ENCODE data around the gene SYT17.

SYT17 gene

DNA sequence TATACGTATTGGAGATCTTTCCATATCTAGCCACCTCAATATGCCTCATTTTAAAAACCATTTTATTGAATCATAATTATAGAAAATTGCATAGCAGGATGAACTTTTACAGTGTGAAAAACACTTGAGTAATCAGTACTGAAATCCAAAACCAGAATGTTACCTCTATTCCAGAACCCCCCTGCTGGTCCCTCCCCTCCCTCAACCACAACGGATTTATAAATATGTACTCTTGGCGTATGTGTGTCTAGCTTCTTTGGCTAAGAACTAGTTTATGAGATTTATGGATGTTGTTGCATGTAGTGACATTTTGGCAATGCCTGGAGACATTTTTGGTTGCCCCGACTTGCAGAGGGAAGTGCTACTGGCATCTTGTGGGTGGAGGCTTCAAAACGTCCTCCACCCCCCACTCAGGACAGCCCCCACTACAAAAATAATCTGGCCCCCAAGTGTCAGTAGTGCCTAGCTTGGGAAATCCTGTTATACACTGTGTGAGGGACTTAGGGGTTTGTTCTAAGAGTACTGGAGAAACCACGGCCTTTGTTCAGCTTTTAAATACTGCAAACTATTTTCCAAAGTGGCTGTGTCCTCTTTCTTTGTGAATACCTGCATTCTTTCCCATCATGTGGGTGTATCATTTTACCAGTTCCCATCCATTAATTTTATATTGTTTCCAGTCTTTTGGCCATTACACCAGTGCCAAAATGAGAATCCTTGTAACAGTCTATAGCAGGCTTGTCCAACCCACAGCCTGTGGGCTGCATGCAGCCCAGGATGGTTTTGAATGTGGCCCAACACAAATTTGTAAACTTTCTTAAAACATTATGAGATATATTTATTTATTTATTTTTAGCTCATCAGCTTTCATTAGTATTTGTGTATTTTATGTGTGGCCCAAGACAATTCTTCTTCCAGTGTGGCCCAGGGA, 30.6 kb upstream of the SYT17 start:
- DNase-seq (ENCODE audit: extremely low read depth in 1 of 2, low read depth in 1 of 2) = no peak

DNA sequence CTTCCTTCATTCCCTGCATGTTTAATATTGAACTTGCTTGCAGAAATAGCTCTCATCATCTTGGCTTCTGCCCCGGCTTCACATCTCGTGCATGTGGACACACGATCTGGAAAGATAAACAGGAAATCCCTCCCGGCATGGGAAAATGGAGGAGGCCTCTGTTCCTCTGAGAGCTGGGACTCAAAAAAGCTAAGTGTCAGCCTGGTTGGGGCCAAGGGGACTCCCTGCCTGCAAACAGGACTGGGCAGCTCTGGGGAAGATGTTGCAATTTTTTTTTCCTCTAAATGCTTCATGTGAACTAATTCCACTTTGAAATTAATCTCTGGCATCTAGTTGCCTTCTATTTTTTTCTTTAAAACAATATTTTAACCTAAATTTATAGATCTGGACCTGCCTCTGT, 29.4 kb upstream of the SYT17 start:
- no peak for DNase-seq (ENCODE audit: extremely low read depth in 1 of 2, low read depth in 1 of 2)

DNA sequence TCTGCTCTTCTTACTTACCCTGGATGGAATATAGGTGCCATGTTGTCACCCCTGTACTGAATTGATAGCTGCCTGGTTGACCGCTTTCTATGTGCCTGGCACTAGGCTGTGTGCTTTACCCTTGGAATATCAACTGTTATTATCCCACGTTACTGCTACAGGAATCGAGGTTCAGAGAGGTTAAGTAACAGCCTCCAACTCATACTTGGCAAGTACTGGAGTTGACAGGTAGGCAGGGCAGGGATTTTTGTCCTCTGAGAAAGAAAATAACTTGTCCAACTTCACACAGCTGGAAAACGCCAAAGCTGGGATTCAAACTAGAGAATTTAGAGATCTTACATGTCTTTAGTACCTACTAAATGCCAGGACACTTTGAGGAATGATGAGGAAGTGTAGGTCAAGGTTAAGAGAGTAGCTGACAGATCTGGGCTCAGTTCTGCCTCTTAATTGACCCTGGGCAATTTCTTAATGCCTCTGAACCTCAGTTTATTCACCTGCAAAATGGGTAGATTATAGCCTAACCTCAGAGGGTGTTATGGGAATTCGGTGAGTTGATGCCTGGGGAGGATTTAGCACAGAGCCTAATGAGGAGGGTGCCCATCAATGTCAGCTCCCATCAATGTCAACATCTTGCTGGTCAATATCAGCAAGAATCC, 28.5 kb upstream of the SYT17 start:
- no peak for DNase-seq (ENCODE audit: extremely low read depth in 1 of 2, low read depth in 1 of 2)

DNA sequence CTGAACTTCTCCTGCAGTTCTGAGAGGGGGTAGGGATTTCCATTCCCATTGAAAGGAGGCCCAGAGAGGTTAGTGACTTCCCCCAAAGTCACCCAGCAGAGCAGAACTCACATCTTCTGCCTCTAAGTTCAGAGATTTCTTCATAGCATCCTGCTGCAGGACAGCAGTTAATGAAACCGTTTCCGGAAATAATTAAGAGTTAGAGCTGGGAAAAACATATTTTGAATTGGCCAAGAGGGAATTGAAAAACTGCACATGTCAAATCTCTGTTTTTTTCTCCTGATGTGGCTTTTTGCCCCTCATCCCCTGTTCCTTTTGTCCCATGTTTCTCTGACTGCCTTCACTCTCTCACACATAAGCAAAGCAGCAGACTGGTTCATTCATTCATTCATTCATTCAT, 27.6 kb upstream of the SYT17 start:
- DNase-seq (ENCODE audit: extremely low read depth in 1 of 2, low read depth in 1 of 2) = no peak

DNA sequence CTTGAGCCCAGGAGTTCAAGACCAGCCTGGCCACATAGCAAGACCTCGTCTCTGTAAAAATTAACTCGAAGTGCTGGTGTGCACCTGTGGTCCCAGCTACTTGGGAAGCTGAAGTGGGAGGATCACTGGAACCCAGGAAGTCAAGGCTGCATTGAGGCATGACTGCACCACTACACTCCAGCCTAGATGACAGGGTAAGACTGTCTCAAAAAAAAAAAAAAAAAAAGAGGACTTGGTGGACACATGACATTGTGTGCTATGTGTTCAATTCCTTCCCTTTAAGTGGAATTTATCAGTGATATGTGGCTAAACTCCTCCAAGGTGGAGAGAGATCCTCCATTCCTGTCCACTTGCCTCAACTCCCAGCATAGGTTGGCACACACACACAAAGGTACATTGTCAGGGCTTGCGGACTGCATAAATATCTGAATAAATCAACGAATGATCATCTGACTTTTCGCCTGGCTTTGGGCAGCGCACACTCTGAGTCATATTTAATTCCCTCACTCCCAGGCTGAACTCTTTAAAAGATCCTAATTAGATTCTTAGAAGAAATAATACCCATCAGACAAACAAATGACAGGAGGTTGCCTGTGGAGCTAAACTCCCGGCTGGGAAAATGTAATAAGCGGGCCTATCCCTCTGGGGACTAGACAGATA, 25.0 kb upstream of the SYT17 start:
- no peak for DNase-seq (ENCODE audit: extremely low read depth in 1 of 2, low read depth in 1 of 2)

DNA sequence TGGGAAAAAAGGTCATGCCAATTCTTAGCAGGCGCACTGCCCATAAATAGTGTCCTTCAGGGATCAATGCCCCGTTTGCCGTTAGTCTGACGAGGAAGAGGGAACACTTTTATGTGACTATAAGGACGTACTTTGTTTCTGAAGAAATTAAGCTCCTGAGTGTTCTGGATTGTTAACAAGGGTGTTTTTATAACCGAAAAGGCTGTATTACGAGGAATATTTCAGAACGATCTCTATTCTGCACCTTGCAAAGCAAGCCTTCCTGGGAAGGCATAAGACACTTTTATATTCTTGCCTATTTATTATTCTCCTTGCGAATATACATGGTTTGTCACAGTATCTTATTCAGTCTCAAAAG, 24.5 kb upstream of the SYT17 start:
- DNase-seq (ENCODE audit: extremely low read depth in 1 of 2, low read depth in 1 of 2) = no peak

DNA sequence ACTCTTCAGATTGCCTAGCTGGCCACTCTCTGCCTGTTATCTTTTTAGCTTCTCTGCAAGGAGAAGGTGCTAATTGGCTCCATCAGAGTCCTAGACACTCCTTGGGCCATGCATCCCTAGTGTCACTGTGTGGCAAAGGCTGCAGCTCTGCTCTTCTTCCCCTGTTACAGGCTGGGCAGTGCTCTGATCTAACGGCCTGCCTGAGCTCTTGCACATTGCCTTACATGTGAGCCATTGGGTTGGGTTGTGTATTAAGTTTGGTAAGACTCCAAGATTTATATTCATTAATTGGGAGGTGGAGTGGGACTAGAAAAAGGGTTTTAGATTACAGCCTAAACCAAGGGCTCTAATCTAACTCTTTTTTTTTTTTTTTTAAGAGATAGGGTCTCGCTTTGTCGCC, 23.0 kb upstream of the SYT17 start:
- DNase-seq (ENCODE audit: extremely low read depth in 1 of 2, low read depth in 1 of 2) = no peak

DNA sequence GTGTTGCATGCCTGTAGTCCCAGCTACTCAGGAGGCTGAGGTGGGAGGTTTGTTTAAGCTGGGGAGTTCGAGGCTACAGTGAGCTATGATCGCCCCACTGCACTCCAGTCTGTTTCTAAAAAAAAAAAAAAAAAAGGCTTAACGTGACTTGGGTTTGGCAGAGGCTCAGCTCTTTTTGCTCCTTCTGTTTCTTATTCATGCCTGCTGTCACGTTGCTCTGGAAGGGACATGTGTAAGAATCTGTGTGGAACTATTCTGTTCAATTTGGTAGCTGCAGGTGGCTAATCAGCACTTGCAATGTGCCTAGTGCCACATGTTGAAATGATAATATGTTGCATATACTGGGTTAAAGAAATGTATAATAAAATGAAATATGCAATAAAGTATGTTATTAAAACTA, 20.9 kb upstream of the SYT17 start:
- no peak for DNase-seq (ENCODE audit: extremely low read depth in 1 of 2, low read depth in 1 of 2)

DNA sequence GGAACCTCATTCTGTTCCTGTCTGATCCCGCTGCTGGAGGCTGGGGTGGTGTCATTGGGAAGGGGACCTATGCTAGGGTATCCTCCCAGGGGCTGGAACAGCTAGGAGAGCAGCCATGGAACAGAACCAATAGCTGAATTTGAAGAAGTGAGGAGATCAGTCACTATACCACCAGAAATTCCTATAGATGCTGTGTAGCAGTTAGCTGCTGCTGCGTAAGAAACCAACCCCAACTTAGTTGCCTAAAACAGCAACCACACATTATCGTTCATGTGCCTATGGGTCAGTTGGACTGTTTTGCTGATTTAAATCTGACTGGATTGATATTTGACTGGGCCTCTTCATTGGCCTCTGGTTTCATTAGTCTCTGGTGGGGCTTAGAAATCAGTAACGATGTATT, 20.4 kb upstream of the SYT17 start:
- DNase-seq (ENCODE audit: extremely low read depth in 1 of 2, low read depth in 1 of 2) = no peak

DNA sequence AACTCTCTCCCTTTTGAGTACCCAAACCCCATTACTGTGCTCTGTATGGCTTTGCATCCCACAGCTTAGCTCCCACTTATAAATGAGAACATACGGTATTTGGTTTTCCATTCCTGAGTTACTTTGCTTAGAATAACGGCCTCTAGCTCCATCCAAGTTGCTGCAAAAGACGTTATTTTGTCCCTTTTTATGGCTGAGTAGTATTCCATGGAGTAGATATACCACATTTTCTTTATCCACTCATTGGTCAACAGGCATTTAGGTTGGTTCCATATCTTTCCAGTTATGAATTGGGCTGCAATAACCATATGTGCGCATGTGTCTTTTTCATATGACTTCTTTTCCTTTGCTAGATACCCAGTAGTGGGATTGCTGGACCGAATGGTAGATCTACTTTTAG, 19.9 kb upstream of the SYT17 start:
- DNase-seq (ENCODE audit: extremely low read depth in 1 of 2, low read depth in 1 of 2) = no peak

DNA sequence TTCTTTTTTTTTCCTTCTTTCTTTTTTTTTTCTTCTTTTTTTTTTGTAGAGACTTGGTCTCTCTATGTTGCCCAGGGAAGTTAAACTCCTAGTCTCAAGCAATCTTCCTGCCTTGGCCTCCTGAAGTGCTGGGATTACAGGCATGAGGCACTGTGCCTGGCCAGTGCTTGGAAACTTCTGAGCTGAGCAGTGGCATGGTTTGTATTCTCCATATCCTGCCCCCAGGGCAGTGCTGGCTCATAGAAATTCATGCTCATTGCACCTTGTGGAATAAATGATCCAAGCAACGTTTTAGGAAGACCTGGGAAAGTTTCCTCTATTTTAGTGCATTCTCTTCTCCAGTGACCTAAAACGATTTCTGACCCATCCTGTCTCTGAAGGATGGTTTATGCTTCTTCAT, 16.7 kb upstream of the SYT17 start:
- DNase-seq (ENCODE audit: extremely low read depth in 1 of 2, low read depth in 1 of 2) = no peak

DNA sequence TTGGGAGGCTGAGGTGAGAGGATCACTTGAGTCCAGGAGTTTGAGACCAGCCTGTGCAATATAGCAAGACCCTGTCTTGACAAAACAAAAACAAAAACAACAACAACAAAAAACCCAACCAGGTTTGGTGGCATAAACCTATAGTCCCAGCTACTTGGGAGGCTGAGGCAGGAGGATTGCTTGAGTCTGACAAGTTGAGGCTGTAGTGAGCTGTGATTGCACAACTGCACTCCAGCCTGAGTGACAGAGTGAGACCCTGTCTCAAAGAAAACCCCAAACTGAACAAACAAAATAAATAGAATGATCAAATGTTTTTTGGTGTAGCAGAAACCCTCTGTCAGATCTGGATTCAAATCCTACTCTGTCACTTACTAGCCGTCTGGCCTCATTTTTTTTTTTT, 16.0 kb upstream of the SYT17 start:
- DNase-seq (ENCODE audit: extremely low read depth in 1 of 2, low read depth in 1 of 2) = no peak

DNA sequence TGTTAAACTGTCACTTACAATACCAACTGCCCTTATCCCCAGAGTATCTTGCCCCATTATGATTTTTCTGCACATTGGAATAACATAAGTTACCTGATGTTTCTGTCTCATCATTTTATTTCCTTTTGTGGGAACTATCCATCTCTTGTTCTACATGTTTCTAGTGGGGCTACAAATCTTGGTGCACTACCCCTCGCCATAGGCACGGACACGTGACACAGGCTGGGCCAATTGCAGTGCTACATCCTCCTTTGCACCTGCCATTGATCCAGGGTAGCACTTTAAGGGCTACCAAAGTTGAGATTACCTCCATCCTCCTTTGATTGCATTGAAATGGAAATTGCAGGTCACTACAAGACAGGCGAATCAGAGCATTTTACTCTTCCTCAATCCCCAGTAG, 14.2 kb upstream of the SYT17 start:
- DNase-seq (ENCODE audit: extremely low read depth in 1 of 2, low read depth in 1 of 2) = no peak

DNA sequence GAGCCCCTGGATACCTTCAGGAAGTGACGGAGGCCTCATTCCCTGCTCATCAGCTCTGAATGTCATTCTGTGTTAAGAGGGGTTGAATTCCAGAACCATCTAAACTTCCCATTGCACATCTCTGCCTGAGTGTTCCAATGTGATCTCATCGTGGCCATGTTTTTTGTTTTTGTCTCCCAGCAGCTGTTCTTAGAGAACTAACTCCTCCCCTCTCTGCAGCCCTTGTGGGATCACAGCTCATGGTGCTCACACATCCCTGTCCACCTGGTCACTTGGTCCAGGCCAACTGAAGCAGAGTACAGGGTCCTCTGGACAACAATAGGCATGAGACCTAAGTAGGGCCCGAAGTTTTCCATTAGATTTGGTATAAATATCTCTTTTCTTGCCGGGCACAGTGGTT, 6.0 kb upstream of the SYT17 start:
- DNase-seq (ENCODE audit: extremely low read depth in 1 of 2, low read depth in 1 of 2) = no peak

DNA sequence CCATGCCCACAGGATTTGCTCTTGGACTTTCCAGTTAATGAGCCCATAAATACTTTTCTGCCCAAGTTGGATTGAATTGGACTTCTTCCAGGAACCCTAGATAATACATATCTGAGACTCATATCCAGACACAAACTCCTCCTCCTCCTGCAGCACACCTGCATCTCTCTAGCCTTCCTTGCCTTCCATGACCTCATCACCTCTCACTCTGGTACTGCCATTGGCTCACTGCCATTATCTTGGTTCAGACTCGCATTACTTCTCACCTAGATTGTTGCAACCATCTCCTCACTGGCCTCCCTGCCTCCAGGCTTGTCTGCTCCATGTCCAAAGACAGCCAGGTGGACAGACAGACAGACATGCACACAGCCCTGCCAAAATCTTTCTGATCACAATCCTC, 4.8 kb upstream of the SYT17 start:
- no peak for DNase-seq (ENCODE audit: extremely low read depth in 1 of 2, low read depth in 1 of 2)

DNA sequence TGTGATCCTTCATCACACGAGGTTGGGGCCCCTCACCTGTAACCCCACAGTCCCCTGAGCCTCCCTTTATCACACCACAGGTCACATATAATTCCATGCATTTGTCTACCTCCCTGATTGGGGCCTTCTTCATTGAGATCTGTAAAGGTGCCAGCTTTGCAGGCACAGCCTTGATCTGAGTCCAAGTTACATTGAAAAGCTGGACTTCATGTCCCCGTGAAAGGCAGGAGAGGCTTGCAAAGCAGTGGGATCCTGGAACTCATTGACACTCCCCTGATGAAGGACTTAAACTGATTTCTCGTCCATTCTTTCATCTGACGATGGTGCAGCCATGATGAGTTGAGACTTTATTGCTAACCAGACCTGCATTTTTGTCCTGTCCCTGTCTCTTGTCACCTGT, 3.8 kb upstream of the SYT17 start:
- DNase-seq (ENCODE audit: extremely low read depth in 1 of 2, low read depth in 1 of 2) = no peak

DNA sequence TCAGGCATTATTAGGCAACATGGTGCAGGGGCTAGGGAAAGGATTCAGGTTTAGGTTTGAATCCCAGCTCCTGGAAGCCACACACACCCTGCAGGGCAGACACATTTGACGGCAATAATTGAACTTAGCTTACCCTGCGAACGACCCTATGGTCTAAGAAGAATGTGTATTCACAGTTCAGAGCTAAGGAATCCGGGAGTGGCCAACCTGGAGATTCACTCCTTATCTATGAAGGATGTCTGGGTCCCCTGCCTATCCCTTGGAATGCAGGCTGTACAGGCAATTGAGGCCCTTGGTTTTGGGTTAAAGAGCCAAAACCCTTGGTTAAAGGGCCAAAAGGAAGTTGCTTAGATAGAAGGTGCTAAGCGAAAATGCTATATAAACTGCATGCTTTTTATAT, 2.9 kb upstream of the SYT17 start:
- DNase-seq (ENCODE audit: extremely low read depth in 1 of 2, low read depth in 1 of 2) = no peak

DNA sequence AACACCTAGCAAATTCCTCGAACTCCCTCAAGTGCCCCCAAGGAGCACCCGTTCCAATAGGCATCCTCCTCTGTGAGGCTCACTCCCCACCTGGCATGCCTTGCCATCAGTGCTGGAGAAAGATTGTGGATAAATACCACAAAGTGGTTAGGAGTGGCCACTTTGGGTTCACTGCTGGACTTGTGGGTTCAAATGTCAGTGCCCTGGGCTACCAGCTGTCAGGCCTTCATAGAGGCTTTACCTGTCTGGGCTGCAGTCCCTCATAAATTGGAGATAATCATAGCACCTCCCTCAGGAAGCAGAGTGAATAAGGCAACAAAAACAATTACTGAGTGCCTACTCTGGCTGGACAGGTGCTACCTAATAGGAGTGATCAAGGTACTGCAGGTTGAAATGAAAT, 1.5 kb upstream of the SYT17 start:
- DNase-seq (ENCODE audit: extremely low read depth in 1 of 2, low read depth in 1 of 2) = no peak

DNA sequence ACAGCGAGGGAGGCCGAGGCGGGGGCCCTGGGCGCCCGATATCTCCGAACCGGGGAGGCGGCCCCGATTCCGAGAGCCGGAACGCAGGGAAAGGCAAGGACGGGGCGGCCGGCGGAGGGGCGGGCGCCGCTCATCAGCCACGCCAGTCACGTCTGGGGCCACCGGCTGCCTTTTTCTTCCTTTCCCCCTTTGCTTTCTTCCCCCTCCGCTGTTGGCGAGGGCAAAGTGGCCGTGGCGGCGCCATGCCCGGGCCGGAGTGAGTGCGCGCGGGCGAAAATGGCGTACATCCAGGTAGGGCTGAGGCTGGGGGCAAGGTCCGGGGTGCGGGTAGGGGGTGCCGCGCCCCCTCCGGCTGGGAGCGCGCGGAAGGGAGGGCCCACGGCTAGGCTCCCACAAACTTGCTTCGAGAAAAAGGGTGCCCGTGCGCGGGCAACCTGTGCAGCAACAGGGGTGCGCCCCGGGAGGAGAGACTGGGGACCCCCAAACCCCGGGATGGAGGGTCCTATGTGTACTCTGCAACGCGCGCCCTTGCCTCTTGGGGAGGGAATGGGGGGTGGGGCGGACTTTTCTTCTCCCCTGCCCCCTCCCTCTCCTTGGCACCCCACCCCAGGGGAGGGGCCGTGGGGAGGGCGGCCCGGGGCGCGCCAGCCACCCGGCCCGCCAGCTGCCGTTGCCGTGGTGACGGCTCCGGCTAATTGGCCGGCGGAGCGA, 486 bp downstream of the SYT17 start:
- DNase-seq (ENCODE audit: extremely low read depth in 1 of 2, low read depth in 1 of 2) = no peak

DNA sequence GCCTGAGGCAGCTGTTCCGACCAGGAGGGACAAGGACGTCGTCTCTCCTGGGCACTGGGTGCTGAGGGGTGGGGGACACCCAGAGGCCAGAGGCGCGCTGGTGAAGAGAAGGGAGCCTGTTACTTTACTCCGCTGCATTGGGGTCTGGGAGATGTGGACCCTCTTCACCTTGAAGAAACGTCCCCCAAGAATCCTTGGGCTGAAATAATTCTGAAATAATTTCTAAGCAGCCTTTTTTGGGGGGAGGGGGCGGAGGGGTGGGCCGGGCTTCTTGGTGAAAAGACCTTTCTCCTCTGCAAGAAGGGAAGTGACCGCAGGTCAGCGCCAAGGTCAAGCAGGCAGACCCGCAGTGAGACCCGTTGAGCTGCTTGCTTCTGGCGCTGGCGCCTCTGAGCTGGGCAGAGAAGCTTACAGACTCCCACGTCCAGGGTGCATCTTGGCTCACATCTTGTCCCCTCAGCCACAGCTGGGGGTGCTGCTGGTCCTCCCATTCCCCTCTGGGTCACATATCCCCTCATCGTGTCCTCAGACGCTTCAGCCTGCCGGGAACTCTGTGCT, 1.1 kb downstream of the SYT17 start:
- no peak for DNase-seq (ENCODE audit: extremely low read depth in 1 of 2, low read depth in 1 of 2)

DNA sequence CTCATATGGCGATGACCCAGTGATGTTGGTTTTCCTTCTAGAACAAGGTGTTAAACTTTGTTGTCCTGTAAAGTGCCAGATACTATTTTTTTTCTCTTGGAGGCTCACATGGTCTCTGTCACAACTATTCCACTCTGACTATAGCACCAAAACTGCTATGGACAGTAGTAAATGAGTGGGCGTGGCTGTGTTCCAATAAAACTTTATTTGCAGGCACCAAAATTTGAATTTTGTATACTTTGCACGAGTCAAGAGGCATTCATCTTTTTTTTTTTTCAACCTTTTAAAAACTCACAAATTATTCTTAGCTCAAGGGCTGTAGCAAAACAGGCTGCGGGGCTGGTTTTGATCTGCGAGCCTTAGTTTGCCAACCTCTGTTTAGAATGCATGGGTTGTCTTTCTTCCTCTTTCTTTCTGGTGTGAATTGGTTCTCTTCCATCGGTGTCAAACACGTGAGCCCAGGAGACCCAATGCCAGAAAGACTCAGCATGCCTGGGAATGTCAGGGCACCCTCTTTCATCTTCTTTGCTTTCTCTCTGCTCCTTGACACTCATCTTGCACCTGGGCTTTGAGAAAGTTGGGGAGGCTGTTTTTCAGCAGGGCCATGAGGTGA, 2.1 kb downstream of the SYT17 start:
- no peak for DNase-seq (ENCODE audit: extremely low read depth in 1 of 2, low read depth in 1 of 2)

All from stimulated activated CD8-positive, alpha-beta memory T cell treated with anti-CD3 and anti-CD28 coated beads, Interleukin-7, amount 100 ng/mL, for 48 hours (primary cell).